ENCODE measurements around the gene SCN1B. TPM values are rescaled to one million over a fixed set of nuclear protein-coding genes. Genes with fewer than 3 reads are reported as not detected.

The SCN1B gene
- total and polyA plus RNA-seq, 2 of the 13 experiments (the other 11 are each of a cell fraction or from before 2014, with no cell fraction given): 2.7 to 20.1 TPM

GRCh38 chr19:35006342-35006998, 23.8 kb upstream of the SCN1B start (continued):
- TF ChIP-seq ZNF674 (CRISPR knock-in tag; IDR thresholded peaks at IDR 0.05; ENCODE audit: low read depth): no peak
- TF ChIP-seq HDAC2 (CRISPR knock-in tag; IDR thresholded peaks at IDR 0.05): peak; percentile 98
- TF ChIP-seq ZSCAN22 (CRISPR knock-in tag; IDR thresholded peaks at IDR 0.05): no peak
- no peak for TF ChIP-seq TP53 (CRISPR knock-in tag; conservative IDR thresholded peaks at IDR 0.05)
- TF ChIP-seq NR1H2 (CRISPR knock-in tag; IDR thresholded peaks at IDR 0.05; ENCODE audit: borderline replicate concordance, low read depth): no peak
- peak; percentile 58; the same call in 1 of the 2 replicates for TF ChIP-seq ZNF644 (CRISPR knock-in tag; IDR thresholded peaks at IDR 0.05; ENCODE audit: low read depth)
- TF ChIP-seq ZHX2 (IDR thresholded peaks at IDR 0.05; ENCODE audit: low read depth): peak; percentile 45; the same call in 1 of the 2 replicates
- peak; percentile 57; the same call in 1 of the 2 replicates for TF ChIP-seq ZHX2 (CRISPR knock-in tag; IDR thresholded peaks at IDR 0.05; ENCODE audit: borderline replicate concordance)
- no peak for TF ChIP-seq ZNF296 (CRISPR knock-in tag; conservative IDR thresholded peaks at IDR 0.05)
- TF ChIP-seq THAP11 (CRISPR knock-in tag; IDR thresholded peaks at IDR 0.05): peak; percentile 75
- peak; percentile 89 for TF ChIP-seq CREM (IDR thresholded peaks at IDR 0.05)
- TF ChIP-seq CREM (CRISPR knock-in tag; IDR thresholded peaks at IDR 0.05): no peak
- TF ChIP-seq, protein P1, sequence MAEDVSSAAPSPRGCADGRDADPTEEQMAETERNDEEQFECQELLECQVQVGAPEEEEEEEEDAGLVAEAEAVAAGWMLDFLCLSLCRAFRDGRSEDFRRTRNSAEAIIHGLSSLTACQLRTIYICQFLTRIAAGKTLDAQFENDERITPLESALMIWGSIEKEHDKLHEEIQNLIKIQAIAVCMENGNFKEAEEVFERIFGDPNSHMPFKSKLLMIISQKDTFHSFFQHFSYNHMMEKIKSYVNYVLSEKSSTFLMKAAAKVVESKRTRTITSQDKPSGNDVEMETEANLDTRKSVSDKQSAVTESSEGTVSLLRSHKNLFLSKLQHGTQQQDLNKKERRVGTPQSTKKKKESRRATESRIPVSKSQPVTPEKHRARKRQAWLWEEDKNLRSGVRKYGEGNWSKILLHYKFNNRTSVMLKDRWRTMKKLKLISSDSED (CRISPR knock-in tag; IDR thresholded peaks at IDR 0.05): no peak
- TF ChIP-seq ZNF30 (CRISPR knock-in tag; IDR thresholded peaks at IDR 0.05): no peak
- TF ChIP-seq FOXA3 (CRISPR knock-in tag; IDR thresholded peaks at IDR 0.05): peak; percentile 99
- TF ChIP-seq, protein P2, sequence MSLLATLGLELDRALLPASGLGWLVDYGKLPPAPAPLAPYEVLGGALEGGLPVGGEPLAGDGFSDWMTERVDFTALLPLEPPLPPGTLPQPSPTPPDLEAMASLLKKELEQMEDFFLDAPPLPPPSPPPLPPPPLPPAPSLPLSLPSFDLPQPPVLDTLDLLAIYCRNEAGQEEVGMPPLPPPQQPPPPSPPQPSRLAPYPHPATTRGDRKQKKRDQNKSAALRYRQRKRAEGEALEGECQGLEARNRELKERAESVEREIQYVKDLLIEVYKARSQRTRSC (CRISPR knock-in tag; IDR thresholded peaks at IDR 0.05; ENCODE audit: low read depth): no peak
- TF ChIP-seq MXD4 (CRISPR knock-in tag; IDR thresholded peaks at IDR 0.05): 0 out of 2 replicates have a peak, but pooled peaks have one; percentile 43
- TF ChIP-seq BORCS8-MEF2B (CRISPR knock-in tag; IDR thresholded peaks at IDR 0.05): 0 out of 2 replicates have a peak, but pooled peaks have one; percentile 29
- no peak for TF ChIP-seq ZNF333 (CRISPR knock-in tag; IDR thresholded peaks at IDR 0.05; ENCODE audit: borderline replicate concordance)
- no peak for TF ChIP-seq TOE1 (CRISPR knock-in tag; IDR thresholded peaks at IDR 0.05)
- TF ChIP-seq, protein P3, sequence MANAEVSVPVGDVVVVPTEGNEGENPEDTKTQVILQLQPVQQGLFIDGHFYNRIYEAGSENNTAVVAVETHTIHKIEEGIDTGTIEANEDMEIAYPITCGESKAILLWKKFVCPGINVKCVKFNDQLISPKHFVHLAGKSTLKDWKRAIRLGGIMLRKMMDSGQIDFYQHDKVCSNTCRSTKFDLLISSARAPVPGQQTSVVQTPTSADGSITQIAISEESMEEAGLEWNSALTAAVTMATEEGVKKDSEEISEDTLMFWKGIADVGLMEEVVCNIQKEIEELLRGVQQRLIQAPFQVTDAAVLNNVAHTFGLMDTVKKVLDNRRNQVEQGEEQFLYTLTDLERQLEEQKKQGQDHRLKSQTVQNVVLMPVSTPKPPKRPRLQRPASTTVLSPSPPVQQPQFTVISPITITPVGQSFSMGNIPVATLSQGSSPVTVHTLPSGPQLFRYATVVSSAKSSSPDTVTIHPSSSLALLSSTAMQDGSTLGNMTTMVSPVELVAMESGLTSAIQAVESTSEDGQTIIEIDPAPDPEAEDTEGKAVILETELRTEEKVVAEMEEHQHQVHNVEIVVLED (CRISPR knock-in tag; IDR thresholded peaks at IDR 0.05; ENCODE audit: borderline replicate concordance): peak; percentile 62; the same call in 1 of the 2 replicates
